ENCODE data around the gene ABLIM3. TPM values are rescaled to one million over a fixed set of nuclear protein-coding genes. Genes with fewer than 3 reads are reported as not detected.

ABLIM3 gene
- total and polyA plus RNA-seq, 2 experiments from 2014 or later = 0.19 to 2.2 TPM

- TF ChIP-seq ETS1 (IDR thresholded peaks at IDR 0.05) = no peak
- TF ChIP-seq STAT1 (IDR thresholded peaks at IDR 0.05; ENCODE audit: unreplicated experiment) = no peak
- TF ChIP-seq POLR2AphosphoS5 (IDR thresholded peaks at IDR 0.05; ENCODE audit: low read depth) = no peak
- TF ChIP-seq REST (IDR thresholded peaks at IDR 0.05; ENCODE audit: unreplicated experiment) = no peak
- TF ChIP-seq CTCF (conservative IDR thresholded peaks at IDR 0.05; ENCODE audit: low read depth in 2 of 2) = no peak
- Mint-ChIP-seq H3K4me1 (no peaks in the 10 kb centered on the region), H3K27me3 (ENCODE audit: insufficient read depth, low read depth, poor library complexity) (peaks cover 3% of the 10 kb centered on the region), H3K4me3 (no peak overlapping the region), H3K36me3 (ENCODE audit: low read depth) (no peaks in the 10 kb centered on the region), H3K9me3 (peaks cover 6% of the 10 kb centered on the region; the same call in 1 of the 3 replicates), H3K27ac (no peak overlapping the region)
- no peaks in the 10 kb centered on the region for H3K36me3 ChIP-seq (ENCODE audit: insufficient read depth)
- H2AFZ ChIP-seq = no peak overlapping the region
- H3K9me2 ChIP-seq (ENCODE audit: insufficient read depth) = no peaks in the 10 kb centered on the region
- H3K4me3 ChIP-seq = no peak overlapping the region
- H3K27ac ChIP-seq (ENCODE audit: low read depth) = no peak overlapping the region
- no peaks in the 10 kb centered on the region for H3F3A ChIP-seq (replicated peaks; ENCODE audit: low read depth)
- H3K79me2 ChIP-seq (replicated peaks; ENCODE audit: insufficient read depth) = no peaks in the 10 kb centered on the region
- DNase-seq (ENCODE audit: low spot score) = no peak
- no peak overlapping the region for H3K4me2 ChIP-seq
- ATAC-seq = no peak
- H3K27me3 ChIP-seq (ENCODE audit: insufficient read depth) = no peaks in the 10 kb centered on the region
- H4K20me1 ChIP-seq (replicated peaks; ENCODE audit: insufficient read depth) = no peaks in the 10 kb centered on the region
- H3K4me1 ChIP-seq (ENCODE audit: insufficient read depth) = no peaks in the 10 kb centered on the region
Observed at GRCh38 chr5:149247726-149248125, 106.4 kb downstream of the ABLIM3 start.

- no peaks in the 10 kb centered on the region for H3K4me1 ChIP-seq (ENCODE audit: insufficient read depth)
- no peaks in the 10 kb centered on the region for H3K27me3 ChIP-seq (ENCODE audit: insufficient read depth)
- no peak overlapping the region for H3K4me2 ChIP-seq
- Mint-ChIP-seq H3K4me3 (no peak overlapping the region), H3K27me3 (ENCODE audit: insufficient read depth, low read depth, poor library complexity) (peaks cover 4% of the 10 kb centered on the region), H3K27ac (no peak overlapping the region), H3K36me3 (ENCODE audit: low read depth) (no peaks in the 10 kb centered on the region), H3K4me1 (no peaks in the 10 kb centered on the region), H3K9me3 (peaks cover 6% of the 10 kb centered on the region; the same call in 1 of the 3 replicates)
- no peak for DNase-seq (ENCODE audit: low spot score)
- no peaks in the 10 kb centered on the region for H4K20me1 ChIP-seq (replicated peaks; ENCODE audit: insufficient read depth)
- no peak overlapping the region for H3K4me3 ChIP-seq
- no peaks in the 10 kb centered on the region for H3F3A ChIP-seq (replicated peaks; ENCODE audit: low read depth)
- no peak overlapping the region for H3K27ac ChIP-seq (ENCODE audit: low read depth)
- ATAC-seq = no peak
- H3K79me2 ChIP-seq (replicated peaks; ENCODE audit: insufficient read depth) = no peaks in the 10 kb centered on the region
- no peaks in the 10 kb centered on the region for H3K36me3 ChIP-seq (ENCODE audit: insufficient read depth)
- no peaks in the 10 kb centered on the region for H3K9me2 ChIP-seq (ENCODE audit: insufficient read depth)
- H2AFZ ChIP-seq = no peak overlapping the region
- TF ChIP-seq JUNB (IDR thresholded peaks at IDR 0.05; ENCODE audit: unreplicated experiment) = no peak
- TF ChIP-seq EZH2phosphoT487 (IDR thresholded peaks at IDR 0.05; ENCODE audit: unreplicated experiment) = no peak
- TF ChIP-seq REST (IDR thresholded peaks at IDR 0.05; ENCODE audit: unreplicated experiment) = no peak
Observed at GRCh38 chr5:149251546-149251945, 110.3 kb downstream of the ABLIM3 start.

All from GM23338 (cell line).